GM18907 (cell line): ENCODE results near the gene CREB3L2.
"Not testable (repeated sequence)": the region's sequence is repeated elsewhere in the genome, so short reads cannot be mapped to it uniquely, and the experiment has no call there.

ENCODE experiments used
- ATAC-seq: cut with Tn5 transposase; IDR thresholded peaks from one replicate; pipeline ENCODE4 v1.9.1; 2021; ENCODE audit warnings: mild to moderate bottlenecking, moderate library complexity; ENCODE audit not compliant: unreplicated experiment

CREB3L2 gene

DNA sequence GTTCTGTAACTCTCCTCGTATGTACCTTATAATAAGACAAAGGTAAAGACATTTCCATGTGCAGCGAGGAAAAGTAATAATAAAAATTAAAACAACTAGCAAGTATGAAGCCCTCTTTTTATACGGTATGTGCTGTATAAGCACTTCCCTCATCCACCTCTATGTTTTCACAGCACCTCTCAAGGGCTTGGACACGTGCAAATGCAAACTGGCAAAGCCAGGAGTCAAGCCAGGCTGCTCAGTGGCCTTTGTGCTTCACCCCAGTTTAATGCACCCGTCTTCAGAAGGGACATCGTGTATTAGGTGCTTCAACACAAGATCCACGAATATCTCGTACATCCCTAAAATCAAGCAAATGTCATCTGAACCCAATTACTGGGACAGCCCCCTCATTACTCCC, 153.8 kb downstream of the CREB3L2 start:
- ATAC-seq: no peak

DNA sequence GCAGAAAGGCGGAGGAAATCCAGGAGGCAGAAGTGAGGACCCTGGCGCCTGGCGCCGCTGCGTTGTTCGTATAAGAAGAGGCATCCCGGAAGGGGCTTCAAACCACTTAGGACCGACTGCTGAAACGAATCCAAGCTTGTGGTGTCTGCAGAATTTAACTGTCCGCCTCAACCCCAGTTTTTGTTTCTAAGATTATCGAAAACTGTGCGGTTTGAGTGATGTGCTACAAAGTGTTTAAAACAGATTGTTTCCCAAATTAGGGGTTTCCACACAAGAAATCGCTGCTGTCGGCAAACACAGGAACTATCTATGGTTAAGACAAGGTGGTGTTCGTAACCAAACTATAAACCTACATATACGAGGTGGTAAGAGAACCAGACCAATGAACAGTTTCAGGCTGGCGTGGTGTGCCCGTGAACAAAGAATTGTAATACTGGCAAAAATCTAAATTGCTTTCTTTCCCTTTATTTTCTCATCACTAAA, 154.3 kb downstream of the CREB3L2 start:
- peak; percentile 28 for ATAC-seq

DNA sequence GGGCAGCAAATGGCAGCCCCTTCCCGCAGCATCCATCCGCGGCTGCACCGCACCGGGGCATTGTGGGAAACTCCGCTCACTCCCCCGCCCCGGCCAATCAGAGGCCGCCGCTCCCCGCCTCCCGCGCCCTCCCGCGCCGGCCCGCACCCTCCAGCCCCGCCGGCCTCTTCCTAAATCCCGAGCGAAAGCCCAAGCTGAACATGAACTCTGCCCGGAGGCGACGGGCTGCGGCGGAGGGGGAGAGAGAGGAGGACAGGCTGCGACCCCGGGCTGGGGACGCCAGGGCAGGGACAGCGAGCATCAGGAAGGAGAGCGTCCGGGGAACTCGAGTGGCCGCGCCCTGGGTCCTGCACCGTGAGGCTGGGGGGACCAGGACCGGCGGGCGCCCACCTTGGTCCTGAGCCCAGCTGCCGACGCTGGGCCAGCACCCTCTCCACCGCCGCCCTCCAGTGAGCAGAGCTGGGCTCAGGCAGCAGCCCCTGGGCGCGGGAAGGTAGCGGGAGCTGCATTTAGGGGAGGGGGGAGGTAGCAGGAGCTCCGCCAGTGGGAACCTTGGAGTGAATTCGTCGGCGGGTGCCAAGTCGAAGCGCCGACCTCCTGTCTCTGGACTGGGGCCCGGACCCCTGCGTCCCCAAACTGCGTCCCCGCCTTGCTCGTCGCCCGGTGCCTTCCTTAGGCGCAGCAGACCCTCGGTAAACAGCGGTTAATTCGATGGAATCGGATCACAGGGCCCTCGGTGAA, 154.9 kb downstream of the CREB3L2 start, which contains the start of gene DGKI:
Gene DGKI, minus strand, starts transcription at position 148 of the 741 bp plus-strand sequence.
- peak; percentile 49 for ATAC-seq

GRCh38 chr7:137846549-137846826, 155.4 kb downstream of the CREB3L2 start:
- peak; percentile 46 for ATAC-seq

DNA sequence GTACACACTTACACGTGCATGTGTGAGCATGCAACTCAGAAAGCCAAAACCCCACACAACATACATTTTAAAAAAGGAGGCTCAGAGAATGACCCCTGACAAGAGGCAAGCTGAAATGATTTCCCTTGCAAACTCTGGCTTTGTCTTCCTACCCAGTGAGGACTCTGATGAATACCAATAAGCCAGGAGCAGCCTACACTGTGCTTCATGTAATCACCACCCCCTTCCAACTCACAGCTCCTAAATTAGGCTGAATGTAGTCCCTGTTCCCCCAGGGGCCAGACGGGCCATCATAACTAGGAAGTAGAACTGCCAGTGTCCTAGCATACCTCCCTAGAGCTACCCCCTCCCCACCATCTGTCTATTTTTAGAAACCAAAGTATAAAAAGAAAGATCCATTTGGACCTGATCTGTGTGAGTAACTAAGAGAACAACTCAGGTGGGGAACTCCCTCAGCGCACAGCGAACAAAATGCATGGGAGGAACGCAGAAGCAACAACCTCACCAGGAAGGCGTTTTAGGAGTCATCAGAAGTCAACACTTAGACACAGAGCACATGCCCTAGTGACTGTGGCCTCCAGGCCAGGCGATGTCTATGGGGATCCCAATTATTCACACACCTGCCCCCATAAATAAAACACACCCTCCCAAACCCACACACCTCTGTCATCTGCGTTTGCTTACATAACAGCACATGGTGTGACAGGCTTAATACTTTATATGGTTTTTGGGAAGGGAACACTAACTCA, 157.0 kb downstream of the CREB3L2 start:
- no peak for ATAC-seq

DNA sequence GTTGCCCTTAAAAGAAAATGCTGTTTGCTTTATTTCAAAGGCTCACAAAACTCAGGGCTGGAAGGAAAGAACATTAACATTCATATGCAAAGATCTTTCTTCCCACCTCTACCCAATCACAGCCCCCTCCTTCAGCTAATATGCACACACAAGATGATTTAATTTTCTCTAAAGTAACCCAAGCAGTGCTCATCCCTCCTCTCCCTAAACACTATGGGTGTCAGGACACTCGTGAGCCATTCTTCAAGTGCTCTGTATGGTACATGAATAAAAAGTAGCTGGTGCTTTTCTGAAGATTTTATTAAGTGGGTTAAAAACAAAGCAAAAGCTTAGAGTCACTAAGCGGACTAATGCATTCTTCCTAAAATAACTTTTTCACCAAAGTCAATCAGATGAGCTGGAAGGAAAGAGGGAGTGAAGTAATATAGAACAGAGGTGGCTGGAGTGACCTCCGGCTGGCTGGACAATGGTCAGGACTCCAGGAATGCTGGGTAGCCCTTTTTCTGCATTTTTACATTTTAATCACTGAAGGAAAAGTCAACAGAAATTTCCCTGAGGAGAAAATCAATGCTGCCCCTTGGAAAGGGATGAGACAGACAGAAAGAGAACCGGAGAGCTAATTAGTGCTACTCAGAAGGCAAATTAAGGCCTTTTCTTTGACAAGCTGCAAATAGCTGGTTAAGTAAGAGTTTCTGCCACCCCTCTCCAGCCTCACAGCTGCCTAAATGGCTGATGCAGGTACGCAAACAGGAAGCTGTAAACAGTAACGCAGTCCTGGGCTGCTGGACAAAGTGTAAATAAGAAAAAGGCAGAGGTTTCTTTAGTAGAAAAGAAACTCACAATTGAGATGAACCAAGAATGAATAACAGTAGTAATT, 161.7 kb downstream of the CREB3L2 start:
- no peak for ATAC-seq

GRCh38 chr7:137838706-137839315, 163.1 kb downstream of the CREB3L2 start:
- ATAC-seq: no peak

DNA sequence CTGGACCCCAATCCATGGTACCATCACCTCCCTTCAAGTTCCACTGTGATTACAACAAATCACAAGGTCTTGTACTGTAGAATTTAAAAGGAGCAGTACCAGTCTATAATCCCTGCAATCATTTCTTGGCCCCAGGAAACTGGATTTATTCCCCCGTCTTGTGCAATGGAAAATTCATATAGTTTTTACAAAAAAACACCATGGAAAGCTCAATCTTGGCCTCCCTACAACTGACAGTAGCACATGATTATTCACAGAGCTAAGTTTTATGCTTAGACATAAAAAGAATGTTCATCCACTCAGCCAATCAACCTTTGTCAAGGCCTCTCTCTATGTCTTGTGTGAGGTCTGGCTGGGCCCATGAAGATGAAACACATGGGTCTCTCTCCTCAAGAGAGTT, 165.3 kb downstream of the CREB3L2 start:
- ATAC-seq: no peak

DNA sequence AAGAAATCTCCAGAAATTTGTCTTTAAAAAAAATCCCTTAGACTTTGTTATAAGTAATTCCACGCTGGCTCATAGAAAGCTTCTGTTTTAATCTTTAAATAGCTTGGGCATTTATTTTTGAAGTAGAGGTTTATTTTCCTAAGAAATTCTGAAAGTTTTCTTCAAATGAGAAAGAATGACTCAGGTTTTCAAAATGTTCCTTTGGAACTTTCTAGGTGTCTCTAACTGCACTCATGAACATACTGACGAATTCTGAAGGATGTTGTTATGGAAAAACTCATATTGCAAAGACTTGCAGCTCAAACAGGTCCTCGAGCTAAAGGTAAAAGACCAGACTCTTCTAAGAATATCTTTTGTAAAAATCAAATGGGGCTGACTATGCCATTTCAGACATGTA, 165.8 kb downstream of the CREB3L2 start:
- ATAC-seq: no peak

DNA sequence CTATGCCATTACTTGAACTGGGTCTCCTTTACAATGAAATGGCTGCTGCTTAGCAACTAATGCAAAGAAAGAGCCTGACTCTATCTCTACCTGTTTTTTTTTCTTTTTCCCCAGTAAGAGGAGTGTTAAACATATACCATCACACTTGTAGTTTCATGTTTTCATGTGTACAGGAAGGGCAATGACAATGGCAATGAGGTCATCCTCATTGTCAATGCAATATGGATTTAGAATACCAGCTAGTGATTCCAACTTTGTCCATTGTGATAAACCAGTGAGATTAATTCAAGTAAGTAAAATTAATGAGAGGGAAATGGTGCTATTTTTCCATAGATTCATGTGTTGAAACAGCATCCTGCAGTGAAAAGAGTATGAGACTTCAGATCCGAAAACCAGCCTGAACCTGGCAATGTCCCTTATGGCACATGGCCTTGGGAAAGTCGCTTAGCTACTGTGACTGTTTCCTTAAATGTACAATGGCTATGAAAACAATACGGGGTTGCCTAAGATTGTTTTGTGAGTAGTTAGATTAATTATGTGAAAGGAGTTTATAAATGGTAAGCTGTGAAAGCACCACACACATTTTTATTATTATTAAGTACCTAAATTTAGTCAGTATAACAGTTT, 166.3 kb downstream of the CREB3L2 start:
- no peak for ATAC-seq

- no peak for ATAC-seq
Measured at GRCh38 chr7:137834552-137834951, 167.3 kb downstream of the CREB3L2 start.

DNA sequence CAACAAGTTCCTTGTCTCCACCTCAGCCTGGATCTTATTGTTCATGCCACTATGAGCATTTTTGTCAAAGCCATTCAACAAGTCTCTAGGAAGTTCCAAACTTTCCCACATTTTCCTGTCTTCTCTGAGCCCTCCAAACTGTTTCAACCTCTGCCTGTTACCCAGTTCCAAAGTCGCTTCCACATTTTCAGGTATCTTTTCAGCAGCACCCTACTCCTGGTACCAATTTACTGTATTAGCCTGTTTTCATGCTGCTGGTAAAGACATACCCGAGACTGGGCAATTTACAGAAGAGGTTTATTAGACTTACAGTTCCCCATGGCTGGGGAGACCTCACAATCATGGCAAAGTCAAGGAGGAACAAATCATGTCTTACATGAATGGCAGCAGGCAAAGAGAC, 168.9 kb downstream of the CREB3L2 start:
- ATAC-seq: not testable (repeated sequence)

- ATAC-seq: no peak
Measured at GRCh38 chr7:137832382-137832781, 169.5 kb downstream of the CREB3L2 start.

GRCh38 chr7:137831555-137831954, 170.3 kb downstream of the CREB3L2 start:
- not testable (repeated sequence) for ATAC-seq

- ATAC-seq: no peak
Measured at GRCh38 chr7:137829337-137829992, 172.4 kb downstream of the CREB3L2 start.

DNA sequence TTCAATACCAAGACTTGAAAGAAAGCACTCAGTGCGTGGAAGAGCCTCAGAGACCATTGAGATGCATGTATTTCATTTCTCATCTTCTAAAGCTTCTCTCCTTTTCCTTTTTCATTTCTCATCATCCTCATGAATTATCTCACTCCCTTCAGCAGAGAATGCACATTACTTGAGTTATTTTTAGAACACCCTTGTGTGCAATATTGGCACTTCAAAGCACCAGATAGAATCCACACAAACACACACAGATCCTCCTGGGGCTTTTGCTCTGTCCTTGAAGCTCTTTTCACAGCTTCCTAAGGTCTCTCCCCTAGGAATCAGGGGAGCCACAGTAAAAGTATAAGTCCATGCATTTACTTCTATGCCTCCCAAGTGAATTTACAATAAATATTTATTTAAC, 173.4 kb downstream of the CREB3L2 start:
- no peak for ATAC-seq

GRCh38 chr7:137825489-137825888, 176.4 kb downstream of the CREB3L2 start:
- no peak for ATAC-seq
